Erythroblast (primary cell): ENCODE measurements around the gene CD300H.

Experiments used
- GATA1 ChIP-seq: IDR thresholded peaks from 2 replicates; pipeline ENCODE4 v1.6.1; 2011; ENCODE audit warnings: low read depth, mild to moderate bottlenecking, control low read depth, low read length, moderate library complexity
- POLR2A ChIP-seq: IDR thresholded peaks from 2 replicates; pipeline ENCODE4 v1.6.1; 2011; ENCODE audit warnings: mild to moderate bottlenecking, low read length

GRCh38 chr17:74522381-74523105 is 44.8 kb downstream of the CD300H start:
- TF ChIP-seq POLR2A (no peak), GATA1 (no peak)
